NOMO-1 treated with DMSO at 0.1 percent for 48 hours (cell line): Measurements from ENCODE around the gene LILRA6.
"Not testable (repeated sequence)": the region's sequence is repeated elsewhere in the genome, so short reads cannot be mapped to it uniquely, and the experiment has no call there.

ENCODE experiments used
- DNase-seq: peaks from one replicate; lab custom pipeline; 2025; ENCODE audit not compliant: unreplicated experiment; lab: John Stamatoyannopoulos, UW

Gene LILRA6

DNA sequence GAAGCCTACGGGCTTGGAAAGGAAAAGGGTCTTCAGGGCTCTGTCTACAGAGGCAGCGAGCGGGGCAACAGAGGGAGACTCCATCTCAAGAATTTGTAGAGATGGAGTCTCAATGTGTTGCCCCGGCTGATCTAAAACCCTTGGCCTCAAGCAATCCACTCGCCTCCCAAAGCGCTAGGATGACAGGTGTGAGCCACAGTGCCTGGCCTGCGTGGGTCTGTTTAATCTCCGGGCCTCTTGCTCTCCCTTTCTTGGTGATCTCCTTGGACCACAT is 33.9 kb downstream of the LILRA6 start:
- DNase-seq = no peak

DNA sequence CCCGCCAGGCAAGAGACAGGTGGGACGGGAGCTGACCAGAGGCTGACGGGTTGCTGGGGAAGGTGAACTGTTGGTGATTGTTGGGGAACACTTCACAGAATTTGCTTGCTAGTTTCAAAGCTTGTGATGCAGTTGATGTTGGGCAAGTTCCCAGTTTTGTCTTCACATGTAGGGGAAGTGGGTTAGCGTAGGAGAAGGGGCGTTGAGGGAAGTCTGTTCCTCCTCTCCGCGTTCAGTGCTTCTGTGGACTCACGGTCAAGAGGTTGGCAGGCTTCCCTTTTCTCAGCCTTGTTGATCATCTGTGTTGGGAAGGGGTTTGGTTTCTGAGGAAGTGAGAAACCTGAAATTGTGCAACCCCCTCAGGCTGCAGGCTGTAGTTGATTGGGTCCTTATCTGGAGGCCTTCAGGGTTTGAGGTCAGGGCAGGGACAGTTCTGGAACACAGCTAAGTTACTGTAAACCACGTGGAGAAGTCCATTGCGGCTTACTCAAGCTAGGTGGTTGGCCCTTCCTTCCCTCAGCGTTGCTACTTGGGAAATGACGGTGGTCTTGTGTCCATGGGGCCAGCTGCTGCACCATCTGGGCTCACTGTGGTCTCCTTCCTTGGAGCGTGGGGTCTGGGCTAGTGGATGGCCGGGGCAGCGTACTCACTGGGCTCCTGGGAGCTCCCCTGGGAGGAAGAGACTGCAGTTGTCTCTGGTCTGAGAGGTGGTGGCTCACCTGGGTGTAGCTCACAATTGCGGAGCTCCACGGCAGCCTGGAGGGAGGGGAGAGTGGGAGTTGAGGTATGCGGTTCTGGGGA is 34.4 kb downstream of the LILRA6 start:
- DNase-seq = peak; percentile 100

DNA sequence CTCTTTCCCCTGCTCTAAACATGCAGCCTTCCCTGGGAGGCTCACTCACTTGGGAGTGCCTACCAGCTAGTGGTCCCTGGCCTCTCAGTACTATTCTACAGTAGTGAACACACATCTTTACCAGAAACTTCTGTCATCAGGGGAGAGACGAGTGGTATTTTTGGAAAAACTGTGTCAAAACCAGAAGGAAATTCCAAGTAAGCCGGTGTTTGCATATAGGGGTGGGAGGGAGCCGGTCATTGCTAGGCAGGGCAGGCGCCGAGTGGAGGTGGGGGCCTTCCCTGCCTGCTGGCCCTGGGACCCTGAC is 35.0 kb downstream of the LILRA6 start:
- DNase-seq = no peak

DNA sequence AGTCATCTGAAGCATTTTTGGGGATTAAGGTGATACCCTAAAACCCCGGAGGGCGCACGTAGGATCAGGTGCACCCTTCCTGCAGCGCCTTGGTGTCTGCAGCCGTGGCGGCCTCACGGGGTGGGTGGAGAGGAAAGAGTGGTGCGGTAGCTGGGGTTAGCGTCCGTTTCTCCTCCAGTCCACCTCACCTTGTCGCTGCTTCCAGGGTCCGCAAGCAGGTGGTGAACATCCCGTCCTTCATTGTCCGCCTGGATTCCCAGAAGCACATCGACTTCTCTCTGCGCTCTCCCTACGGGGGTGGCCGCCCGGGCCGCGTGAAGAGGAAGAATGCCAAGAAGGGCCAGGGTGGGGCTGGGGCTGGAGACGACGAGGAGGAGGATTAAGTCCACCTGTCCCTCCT is 35.4 kb downstream of the LILRA6 start:
- not testable (repeated sequence) for DNase-seq

DNA sequence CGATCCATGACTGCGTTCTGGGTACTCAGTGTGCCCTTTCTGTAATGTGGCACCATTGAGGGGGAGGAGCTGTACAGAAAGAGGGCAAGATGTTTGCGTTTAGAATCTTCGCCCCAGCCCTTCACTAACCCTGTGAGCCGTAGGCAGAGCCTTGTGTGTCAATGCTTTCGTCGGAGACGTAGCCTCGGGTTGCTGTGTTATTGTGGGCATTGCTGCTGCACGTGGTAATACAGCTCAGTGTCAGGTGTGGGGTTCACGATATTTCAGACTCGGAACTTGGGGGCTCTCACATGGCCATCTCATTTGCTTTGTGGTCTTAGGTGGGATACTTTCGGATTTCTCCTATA is 35.8 kb downstream of the LILRA6 start:
- no peak for DNase-seq

DNA sequence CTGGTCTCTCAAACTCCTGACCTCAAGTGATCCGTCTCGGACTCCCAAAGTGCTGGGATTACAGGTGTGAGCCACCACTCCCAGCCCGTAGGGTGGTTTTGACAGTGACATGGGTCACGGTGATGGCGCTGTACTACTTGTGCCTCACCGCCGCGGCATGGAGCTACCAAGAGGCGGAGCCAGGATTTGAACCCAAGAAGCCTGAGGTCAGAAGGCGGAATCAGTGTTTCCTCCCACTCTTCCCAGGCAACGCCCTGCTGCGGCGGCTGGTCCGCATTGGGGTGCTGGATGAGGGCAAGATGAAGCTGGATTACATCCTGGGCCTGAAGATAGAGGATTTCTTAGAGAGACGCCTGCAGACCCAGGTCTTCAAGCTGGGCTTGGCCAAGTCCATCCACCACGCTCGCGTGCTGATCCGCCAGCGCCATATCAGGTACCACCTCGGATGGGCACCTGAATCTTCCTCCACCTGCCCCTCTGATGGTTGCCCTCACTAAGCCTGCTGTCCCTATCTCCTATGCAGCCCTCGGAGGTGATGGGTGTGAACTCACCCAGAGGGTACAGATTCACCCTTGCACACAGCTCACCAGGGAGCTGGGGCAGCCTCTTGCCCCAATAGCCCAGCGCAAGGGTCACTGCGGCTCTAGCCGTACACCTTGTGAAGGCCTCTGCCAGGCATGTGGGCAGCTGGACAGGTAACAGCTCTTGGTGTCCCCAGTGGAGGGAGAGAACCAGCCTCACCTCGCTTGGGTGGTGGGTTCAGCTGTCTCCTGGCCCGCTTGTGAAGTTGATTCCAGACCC is 36.4 kb downstream of the LILRA6 start:
- DNase-seq = no peak

DNA sequence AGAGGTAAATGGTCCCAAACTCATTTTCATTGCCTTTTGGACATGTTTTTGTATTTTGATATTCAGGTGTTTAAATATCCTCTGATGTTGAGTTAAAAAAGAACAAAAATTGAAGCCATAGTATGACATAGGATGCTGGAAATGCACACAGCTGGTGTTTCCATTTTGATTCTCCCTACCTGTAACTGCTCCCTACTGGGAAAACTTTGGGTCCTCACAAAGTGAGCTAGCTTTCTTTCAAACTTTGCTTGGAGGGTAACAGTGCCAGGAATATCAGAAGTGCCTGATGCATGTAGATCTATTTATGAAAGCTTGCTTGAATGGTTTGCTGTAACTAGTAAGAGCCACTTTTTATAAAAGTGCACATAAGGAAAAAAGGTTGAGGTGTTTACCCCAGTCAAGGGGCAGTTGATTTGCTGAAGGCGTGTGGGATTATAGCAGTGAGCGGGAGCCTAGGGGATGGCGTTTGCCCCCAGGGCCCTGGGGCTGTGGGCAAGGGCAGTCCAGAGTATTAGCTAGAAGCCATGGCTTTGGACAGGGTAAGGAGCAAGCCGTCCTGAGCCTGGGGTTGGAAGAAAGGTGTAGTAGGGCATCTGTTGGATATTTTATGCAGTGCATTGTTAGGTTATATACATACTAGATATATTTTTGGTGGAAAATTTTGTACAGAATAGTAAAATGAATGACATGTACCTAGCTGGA is 37.7 kb downstream of the LILRA6 start:
- DNase-seq = no peak

DNA sequence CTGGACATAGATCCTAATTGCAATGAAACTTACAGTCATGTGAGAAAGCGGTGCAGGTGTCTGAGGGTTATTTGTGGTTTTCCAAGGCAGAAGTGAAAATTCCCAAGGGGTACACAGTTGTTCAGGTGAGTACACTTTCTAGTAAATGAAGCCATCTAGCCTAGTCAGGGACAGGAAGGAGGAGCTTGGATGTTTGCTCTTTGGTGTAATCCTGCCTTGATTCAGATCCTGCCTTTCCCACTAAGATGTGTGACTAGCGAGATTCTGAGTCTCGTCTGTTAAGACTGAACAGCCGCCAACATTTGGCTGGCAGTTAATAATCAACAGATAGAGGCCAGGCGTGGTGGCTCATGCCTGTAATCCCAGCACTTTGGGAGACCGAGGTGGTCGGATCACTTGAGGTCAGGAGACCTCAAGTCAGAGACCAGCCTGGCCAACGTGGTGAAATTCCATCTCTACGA is 39.4 kb downstream of the LILRA6 start:
- DNase-seq = no peak

DNA sequence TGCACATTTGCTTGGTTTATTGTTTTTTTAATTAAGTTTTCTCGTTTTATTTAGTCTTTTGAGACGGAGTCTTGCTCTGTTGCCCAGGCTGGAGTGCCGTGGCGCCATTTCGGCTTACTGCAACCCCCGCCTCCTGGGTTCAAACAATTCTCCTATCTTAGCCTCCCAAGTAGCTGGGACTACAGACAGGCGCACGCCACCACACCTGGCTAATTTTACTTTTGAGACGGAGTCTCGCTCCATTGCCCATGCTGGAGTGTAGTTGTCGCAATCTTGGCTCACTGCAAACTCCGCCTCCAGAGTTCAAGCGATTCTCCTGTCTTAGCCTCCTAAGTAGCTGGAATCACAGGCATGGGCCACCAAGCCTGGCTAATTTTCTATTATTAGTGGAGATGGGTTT is 40.6 kb downstream of the LILRA6 start:
- DNase-seq = no peak

DNA sequence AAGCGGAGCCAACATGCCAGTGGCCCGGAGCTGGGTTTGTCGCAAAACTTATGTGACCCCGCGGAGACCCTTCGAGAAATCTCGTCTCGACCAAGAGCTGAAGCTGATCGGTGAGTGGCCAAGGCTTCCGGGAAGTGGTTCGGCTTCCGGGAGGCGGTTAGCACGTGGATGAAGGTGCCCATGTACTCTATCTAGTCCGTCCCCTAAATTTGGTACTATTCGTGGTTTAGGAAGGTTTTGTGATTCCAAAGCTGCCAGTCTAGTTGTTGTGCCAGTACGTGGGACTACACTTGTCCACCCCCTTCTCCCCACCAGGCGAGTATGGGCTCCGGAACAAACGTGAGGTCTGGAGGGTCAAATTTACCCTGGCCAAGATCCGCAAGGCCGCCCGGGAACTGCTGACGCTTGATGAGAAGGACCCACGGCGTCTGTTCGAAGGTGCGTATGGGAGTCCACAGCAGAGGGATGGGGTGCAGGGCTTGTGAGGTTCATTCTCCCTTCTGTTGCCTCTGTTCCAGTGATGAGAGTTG is 41.4 kb downstream of the LILRA6 start:
- no peak for DNase-seq

DNA sequence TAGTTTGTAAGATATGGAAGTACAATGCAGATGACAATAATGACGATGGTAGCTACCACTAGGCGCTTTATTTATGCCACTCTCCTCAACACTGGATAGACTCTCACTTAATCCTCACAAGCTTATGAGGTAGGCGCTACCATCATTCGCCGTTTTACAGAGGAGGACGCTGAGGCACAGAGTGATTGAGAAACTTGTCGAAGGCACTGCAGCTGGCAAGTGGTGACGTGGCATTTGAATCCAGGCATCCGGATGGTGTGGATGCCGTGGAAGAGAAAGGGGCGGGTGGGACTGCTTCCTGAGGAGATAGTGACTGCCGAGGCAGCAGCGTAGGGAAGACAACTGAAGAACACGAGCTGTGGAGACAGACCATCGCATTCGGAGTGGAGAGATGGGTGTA is 43.2 kb downstream of the LILRA6 start:
- no peak for DNase-seq

DNA sequence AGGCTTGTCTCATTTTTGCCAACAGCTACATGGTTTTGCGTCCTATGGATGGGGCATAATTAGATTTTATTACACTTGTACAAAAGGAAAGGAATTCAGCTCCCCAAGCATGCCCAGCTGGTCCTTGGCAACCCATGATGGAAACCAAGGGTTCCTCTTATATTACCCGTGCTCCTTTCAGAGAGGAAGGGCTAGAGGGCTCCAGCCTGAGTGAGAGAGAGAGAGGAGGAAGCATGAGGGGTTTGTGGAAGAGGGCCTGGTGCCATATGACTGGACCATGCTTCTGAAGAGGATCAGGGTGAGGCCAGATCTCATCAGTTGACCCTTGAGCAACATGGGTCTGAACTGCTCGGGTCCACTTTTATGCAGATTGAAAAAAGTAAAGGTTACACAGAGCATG is 45.5 kb downstream of the LILRA6 start:
- no peak for DNase-seq

DNA sequence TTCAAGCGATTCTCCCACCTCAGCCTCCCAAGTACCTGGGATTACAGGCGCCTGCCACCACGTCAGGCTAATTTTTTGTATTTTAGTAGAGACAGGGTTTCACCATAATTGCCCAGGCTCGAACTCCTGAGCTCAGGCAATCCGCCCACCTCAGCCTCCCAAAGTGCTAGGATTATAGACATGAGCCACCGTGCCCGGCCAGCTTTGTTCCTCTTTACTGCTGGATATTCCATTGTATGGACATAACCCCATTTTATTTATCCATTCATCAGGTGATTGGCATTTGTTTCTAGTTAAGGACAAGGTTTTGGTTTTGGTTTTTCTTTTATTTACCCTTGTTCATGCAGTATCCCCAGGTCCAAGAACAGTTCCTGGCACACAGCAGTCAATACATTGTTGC is 46.1 kb downstream of the LILRA6 start:
- DNase-seq = no peak

DNA sequence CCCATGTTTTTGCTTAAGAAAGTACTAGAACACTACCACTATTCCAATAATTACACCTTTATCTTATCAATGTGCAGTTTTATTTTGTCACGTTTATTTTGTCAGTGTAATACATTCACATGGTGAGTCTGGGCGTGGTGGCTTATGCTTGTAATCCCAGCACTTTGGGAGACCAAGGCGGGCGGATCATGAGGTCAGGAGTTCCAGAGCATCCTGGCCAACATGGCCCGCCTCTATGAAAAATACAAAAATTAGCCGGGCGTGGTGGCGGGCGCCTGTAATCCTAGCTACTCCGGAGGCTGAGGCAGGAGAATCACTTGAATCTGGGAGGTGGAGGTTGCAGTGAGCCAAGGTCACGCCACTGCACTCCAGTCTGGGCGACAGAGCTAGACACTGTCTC is 48.1 kb downstream of the LILRA6 start:
- not testable (repeated sequence) for DNase-seq

DNA sequence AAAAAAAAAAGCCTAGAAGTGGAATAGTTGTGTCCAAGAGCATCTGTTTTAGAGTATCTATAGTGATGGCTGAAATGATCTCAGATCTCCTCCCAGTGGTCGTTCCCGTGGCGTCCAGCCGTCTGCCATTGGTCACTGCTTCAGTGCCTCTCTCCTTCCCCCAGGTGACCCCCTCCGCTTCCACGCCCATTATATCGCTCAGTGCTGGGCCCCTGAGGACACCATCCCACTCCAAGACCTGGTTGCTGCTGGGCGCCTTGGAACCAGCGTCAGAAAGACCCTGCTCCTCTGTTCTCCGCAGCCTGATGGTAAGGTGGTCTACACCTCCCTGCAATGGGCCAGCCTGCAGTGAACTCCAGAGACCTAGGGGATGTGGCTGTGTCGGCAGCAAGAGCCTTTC is 49.6 kb downstream of the LILRA6 start:
- no peak for DNase-seq

DNA sequence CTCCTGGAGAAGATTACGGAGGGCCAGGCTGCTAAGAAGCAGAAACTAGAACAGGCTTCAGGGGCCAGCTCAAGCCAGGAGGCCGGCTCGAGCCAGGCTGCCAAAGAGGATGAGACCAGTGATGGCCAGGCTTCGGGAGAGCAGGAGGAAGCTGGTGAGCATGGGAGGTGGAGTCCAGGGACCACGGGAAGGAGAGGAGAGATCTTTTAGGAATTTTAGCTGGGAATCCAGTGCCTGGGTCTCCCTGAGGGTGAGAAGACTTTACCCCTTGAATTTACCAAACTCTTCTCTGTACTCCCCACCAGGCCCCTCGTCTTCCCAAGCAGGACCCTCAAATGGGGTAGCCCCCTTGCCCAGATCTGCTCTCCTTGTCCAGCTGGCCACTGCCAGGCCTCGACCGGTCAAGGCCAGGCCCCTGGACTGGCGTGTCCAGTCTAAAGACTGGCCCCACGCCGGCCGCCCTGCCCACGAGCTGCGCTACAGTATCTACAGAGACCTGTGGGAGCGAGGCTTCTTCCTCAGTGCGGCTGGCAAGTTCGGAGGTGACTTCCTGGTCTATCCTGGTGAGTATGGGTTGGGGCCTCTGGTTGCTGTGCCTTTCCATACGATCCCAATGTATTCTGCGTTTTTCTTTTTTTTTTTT is 50.7 kb downstream of the LILRA6 start:
- no peak for DNase-seq

DNA sequence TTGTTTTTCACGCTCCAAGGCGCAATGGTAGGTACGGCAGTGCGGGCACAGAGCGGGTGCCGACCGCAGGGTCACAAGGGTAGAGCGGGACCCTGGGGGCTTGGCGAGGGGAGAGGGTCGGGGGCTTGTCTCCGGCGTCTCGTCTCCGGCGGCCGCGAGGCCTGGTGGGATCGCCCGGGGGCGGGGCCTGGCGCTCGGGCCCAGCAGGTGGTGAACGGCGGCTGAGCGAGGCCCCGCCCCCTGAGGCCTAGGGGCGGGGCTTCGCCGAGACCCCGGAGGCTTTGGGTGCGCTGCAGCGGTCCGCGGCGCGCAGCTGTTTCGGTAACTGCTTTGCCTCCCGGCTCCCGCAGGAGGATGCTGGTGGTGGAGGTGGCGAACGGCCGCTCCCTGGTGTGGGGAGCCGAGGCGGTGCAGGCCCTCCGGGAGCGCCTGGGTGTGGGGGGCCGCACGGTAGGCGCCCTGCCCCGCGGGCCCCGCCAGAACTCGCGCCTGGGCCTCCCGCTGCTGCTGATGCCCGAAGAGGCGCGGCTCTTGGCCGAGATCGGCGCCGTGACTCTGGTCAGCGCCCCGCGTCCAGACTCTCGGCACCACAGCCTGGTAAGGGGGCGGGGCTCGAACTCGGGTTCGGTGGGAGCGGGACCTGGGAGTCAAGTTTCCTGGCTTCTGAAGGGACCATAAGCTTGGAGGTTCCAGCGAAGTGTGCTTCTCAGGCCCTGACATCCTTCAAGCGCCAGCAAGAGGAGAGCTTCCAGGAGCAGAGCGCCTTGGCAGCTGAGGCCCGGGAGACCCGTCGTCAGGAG is 51.4 kb downstream of the LILRA6 start, which contains the start of gene TSEN34:
Gene TSEN34 (plus strand): TSS at position 298 of the 800 bp plus-strand sequence. CDS start 57 bp downstream, at position 355.
- peak; percentile 83 for DNase-seq

DNA sequence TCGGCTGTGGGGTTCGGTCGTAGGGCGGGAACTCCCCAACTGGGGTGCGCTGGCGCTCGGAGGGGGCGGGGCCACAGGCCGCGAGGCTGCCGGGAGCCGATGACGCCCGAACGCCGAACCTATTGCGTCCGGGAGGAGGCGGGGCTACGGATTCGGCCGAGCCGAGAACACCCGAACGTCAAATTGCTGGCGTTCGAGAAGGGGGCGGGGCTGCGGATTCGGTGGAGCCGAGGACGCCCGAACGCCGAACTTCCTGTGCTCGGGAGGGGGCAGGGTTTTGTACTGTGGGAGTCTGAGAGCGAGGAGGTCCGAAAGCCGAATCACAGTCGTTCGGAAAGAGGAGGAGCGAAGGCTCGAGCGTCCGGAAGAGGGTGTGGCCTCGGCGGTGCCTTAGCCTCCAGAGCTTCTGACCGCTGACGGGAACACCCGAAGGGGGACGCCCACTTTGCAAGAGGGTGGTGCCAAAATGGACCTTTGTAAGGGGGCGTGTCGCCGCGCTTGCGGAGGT is 52.0 kb downstream of the LILRA6 start:
- peak; percentile 99 for DNase-seq

DNA sequence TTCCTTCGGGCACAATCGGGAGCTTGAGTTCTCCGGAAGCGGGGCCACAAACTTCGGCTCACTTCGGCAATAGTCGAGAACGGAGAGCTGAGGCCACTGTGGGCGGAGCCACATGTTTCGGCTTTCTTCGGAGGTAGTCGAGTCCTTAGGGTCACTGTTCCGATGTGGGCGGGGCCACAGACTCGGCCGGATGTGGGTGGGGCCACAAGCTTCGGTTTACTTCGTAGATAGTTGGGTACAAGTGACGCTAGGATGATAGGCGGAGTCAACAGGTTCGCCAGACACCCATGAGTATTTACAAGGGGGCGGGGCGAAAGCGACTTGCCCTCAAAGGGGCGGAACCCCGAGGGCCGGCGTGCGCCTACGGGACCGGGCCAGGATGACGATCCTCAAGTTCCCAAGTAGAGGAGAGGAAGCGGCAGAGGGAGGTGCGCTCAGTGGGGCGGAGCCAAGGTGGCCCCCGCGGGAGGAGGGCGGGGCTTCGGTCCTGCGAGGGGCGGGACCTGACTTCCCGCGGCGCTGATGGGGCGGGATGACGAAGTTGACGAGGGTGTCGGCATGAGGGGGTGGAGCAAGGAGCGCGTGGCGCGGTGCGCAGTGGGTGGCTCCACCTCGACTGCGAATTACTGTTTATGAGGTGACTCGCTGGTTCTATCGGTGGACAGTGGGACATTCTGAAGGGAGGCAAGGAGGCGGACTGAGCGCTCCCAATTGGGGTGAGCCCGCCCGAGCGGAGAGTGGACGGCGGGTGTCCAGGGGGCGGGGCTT is 52.7 kb downstream of the LILRA6 start:
- DNase-seq = peak; percentile 100
